Upper lobe of left lung (tissue), 4 donors: Measurements from ENCODE around the gene VSX2.

ENCODE experiments used
- EP300 ChIP-seq, 4 donors: sonication (generic); formaldehyde crosslinking; IDR thresholded peaks; one replicate each; pipeline ENCODE4 v1.5.1; 2017; ENCODE audit warnings: antibody characterized with exemption in 4 of 4, control low read depth in 2 of 4
- POLR2A ChIP-seq, 4 donors: fragments of 450-650 bp; IDR thresholded peaks; one replicate each; pipeline ENCODE4 v1.5.1; 2016 to 2017; ENCODE audit warnings: antibody characterized with exemption in 4 of 4, mild to moderate bottlenecking in 2 of 4
- TF ChIP-seq, protein P1 (sequence below), 6 experiments: fragments of 450-650 bp in 4 of 6; fragments of 200-600 bp in 2 of 6; sonication (generic) in 2 of 6; IDR thresholded peaks; one replicate each; pipeline ENCODE4 v1.5.1; 2016 to 2019; ENCODE audit warnings: antibody characterized with exemption in 6 of 6

DNA sequence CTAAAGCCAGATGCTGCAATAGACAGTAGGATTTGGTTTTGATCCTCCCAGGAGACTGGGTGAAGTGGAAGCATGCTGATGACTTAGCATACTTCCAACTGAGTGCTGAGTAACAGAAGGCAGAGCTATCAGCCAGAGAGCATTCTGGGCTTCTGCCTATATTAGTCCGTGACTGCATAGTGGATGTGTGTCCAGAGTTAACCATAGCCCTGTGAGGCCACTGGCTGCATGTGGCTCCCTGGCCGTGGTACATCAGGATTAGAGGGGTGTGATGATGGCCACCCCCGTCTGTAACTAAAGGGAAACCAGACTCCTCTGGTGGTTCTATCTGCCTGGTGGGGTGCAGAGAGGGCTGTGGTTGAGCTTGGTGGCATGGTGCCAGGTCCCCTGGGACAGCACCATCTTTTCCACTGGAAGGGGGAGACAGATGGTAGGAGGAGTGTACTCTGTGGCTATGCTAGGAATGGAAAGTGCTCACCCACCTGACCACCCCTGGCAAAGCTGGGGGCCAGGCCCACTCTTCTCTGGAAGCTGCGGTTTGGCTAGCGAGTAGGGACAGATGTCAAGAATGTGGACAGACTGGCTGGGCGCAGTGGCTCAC lies 36.1 kb downstream of the VSX2 start:
- TF ChIP-seq, protein P1, sequence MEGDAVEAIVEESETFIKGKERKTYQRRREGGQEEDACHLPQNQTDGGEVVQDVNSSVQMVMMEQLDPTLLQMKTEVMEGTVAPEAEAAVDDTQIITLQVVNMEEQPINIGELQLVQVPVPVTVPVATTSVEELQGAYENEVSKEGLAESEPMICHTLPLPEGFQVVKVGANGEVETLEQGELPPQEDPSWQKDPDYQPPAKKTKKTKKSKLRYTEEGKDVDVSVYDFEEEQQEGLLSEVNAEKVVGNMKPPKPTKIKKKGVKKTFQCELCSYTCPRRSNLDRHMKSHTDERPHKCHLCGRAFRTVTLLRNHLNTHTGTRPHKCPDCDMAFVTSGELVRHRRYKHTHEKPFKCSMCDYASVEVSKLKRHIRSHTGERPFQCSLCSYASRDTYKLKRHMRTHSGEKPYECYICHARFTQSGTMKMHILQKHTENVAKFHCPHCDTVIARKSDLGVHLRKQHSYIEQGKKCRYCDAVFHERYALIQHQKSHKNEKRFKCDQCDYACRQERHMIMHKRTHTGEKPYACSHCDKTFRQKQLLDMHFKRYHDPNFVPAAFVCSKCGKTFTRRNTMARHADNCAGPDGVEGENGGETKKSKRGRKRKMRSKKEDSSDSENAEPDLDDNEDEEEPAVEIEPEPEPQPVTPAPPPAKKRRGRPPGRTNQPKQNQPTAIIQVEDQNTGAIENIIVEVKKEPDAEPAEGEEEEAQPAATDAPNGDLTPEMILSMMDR (IDR thresholded peaks at IDR 0.05), result no peak
- TF ChIP-seq POLR2A (IDR thresholded peaks at IDR 0.05) (no peak), EP300 (IDR thresholded peaks at IDR 0.05) (no peak)
